GM21515 (cell line): Measurements from ENCODE around the gene KCNJ14.

Source experiments
- ATAC-seq: cut with Tn5 transposase; IDR thresholded peaks from one replicate; pipeline ENCODE4 v1.9.1; 2021; ENCODE audit not compliant: unreplicated experiment

The KCNJ14 gene

DNA sequence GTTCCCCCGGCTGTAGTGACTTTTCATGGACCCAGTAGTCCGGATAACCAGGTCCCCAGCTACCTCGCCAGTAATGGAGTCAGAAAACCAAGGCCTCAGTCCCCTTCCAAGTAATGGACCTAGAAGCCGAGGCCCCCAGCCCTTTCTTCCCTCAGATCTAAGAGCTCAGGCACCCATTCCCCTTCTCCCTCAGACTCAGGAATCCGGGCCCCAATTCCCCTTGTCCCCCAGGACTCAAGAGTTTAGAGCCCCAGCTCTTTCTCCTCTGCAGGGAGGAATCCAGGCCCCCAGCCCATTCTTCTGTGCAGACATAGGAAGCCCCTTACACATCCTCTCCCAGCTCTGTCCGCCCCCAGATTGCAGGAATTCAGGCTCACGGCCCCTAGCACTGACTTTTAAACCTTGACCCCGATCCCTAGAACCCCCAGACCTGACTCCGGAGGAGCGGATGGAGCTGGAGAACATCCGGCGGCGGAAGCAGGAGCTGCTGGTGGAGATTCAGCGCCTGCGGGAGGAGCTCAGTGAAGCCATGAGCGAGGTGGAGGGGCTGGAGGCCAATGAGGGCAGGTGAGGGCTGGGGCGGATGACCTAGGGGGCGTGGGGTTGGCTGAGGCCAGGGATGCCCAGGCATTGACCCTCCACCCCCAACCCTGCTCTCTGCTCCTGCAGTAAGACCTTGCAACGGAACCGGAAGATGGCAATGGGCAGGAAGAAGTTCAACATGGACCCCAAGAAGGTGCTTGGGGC lies 14.7 kb downstream of the KCNJ14 start:
- ATAC-seq = no peak

DNA sequence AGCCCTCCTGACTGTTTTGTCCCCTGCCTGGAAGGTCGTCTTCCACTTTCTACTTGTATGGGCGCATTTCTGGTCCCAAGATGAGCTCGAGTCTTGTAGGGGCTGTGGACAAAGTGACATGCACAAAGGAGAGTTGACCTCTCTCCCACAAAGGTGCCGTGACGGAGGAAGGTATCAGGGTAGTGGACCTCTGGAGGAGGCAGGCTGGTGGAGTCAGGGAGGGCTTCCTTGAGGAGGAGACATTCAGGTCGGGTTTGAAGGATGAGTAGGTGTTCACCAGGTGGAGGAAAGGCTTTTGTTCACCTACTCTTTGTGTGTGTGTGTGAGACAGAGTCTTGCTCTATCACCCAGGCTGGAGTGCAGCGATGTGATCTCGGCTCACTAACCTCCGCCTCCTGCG lies 15.5 kb downstream of the KCNJ14 start:
- ATAC-seq = no peak

DNA sequence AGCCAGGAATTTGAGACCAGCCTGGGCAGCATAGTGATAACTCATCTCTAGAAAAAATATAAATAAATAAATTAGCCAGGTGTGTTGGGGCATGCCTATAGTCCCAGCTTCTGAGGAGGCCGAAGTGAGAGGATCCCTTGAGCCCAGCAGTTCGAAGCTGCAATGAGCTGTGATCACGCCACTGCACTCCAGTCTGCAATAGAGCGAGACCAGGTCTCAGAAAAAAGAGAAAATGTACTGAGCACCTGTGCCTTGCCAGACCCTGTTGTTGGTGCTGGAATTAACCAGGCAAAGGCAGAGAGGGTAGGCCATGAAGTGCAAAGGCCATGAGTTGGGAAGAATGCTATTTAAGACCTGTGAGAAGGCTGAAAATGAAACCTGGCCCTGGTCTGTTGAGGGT lies 16.5 kb downstream of the KCNJ14 start:
- no peak for ATAC-seq

DNA sequence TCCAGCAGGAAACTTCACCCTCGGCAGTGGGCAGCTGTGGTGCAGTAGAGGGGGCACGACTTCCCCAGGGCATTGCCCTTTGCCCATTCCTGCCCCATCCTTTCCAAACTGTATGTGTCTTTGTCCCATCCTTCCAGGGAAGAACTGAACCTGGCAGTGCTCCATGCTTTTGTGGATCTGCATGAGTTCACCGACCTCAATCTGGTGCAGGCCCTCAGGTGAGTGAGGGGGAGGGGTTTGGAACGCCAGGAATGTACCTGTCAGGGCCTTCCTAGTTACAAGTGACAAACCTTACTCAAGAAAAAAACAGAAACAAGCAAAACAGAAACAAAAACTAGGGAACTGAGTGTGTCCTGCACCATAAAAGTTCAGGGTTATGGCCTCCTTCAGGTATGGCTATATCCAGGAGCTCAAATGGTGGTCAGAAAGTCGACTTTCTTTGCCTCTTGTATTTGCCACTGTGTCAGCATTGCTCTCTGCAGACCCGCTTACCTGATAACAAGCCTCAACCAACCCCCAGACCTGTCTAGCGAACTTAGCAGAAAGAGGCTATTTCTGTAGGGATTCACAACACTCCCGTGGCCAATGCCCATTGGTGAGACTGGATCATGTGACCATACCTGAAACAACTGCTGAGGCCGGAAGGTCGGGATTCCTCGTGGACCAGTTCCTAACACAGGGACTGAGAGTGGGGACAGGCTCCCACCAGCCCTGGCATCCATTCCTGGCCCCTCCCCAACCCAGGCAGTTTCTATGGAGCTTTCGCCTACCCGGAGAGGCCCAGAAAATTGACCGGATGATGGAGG lies 18.0 kb downstream of the KCNJ14 start:
- ATAC-seq = no peak

GRCh38 chr19:48474084-48474592 lies 18.8 kb downstream of the KCNJ14 start:
- no peak for ATAC-seq

GRCh38 chr19:48475369-48476068 lies 20.1 kb downstream of the KCNJ14 start:
- ATAC-seq = no peak

DNA sequence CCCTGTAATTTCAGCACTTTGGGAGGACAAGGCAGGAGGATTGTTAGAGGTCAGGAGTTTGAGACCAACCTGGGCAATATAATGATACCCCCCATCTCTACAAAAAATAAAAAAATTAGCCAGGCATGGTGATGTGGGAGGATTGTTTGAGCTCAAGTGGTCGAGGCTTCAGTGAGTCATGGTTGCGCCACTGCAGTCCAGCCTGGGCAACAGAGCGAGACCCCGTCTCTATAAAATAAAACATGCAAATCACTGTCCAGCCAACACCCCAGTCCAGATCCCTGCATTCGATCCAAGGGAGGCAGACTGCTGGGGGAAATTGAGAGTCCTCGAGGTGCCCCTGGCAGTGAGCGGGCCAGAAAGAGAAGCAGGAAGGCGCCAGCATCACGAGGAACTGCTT lies 20.8 kb downstream of the KCNJ14 start:
- no peak for ATAC-seq

GRCh38 chr19:48477067-48477685 lies 21.8 kb downstream of the KCNJ14 start:
- no peak for ATAC-seq

GRCh38 chr19:48477698-48478338 lies 22.4 kb downstream of the KCNJ14 start:
- ATAC-seq = no peak

- no peak for ATAC-seq
Observed at GRCh38 chr19:48478339-48479256, 23.2 kb downstream of the KCNJ14 start.

GRCh38 chr19:48479686-48480085 lies 24.3 kb downstream of the KCNJ14 start:
- ATAC-seq = no peak

DNA sequence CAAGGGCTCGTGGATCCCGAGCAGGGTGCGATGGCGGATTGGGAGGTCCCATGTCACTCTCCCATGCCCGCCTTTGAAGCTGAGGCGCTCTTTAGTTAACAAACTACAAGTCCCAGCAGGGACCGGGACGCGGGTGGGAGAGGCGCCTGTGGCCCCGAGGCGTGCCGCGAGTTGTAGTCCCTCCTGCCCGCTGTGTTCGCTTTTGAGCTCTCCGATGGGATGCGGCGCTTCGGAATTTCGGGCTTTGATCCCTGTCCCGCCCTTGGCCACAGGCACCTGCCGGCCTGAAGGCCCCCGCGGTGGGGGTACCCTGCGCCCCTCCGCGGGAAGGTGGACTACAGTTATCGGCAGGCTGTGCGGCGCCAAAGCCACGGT lies 24.8 kb downstream of the KCNJ14 start:
- ATAC-seq = no peak

DNA sequence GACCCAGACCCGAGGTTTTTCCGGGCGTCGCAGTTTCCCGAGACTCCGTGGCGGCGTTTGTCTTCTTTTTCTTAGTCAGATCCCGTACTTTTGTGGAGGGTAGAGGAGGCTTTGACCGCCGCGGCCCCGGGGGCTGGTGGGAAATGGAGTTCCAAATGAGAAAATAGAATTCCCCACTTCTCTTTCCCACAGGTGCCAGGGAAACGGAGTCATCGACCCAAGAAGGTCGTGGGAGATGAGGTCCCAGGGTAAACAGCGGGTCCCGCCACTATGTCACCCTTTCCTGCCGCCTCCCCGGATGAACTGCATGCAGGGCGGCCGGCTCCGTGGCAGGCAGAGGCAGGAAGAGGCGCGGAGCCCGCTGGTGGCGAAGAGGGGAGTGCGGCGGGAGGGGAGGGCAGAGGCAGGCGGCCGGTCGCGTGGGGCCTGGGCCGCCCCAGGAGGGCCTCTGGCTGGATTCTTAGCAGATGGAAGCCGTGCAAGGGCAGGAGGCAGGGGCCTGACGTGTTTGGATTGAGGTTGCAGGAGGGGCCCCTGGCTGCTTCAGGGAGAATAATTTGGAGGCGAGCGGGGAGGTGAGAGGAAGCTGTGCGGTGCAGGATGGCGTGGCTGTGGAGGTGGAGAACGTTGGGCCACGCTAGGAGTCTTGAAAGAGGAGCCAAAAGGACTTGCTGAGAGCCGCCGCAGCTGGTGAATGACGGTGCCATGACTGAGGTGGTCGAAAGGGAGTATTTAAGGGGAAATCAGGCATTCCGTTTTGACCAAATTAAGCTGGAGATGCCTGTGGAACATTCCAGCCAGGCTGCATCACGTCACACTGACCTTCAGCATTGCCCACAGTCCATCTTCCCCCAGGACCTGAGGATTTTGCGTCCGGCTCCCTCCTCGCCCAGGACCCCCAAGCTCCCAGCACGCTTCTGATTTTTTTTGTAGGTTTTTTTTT lies 25.5 kb downstream of the KCNJ14 start:
- no peak for ATAC-seq

DNA sequence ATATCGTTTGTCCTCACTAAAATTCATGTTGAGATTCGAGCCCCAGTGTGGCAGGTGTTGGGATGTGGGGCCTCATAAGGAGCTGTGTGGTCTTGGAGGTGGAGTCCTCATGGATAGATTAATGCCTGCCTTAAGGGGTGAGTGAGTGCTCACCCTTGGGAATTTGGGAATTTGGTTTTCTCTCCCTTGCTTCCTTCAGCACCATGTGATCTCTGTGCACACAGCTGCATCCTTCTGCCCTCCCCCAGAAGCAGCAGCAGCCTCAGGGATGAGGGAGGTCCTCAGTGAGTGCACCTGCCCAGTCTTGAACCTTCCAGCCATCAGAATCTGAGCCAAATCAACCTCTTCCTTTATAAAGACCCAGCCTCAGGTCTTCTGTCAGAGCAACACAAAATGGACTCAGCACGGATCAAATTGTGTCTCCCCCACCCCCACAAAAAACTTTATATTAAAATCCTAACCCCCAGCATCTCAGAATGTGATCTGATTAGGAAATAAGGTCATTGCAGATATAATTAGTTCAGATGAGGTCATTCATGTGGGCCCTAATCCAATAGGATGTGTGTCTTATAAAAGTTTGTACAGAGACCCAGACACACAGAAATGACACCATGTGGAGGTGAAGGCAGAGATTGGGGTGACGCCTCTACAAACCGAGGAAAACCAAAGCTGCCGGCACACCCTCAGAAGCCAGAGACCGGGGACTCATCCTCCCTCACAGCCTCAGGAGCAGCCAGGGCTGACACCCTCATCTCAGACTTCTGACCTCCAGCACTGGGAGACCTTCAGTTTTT lies 26.7 kb downstream of the KCNJ14 start:
- no peak for ATAC-seq

DNA sequence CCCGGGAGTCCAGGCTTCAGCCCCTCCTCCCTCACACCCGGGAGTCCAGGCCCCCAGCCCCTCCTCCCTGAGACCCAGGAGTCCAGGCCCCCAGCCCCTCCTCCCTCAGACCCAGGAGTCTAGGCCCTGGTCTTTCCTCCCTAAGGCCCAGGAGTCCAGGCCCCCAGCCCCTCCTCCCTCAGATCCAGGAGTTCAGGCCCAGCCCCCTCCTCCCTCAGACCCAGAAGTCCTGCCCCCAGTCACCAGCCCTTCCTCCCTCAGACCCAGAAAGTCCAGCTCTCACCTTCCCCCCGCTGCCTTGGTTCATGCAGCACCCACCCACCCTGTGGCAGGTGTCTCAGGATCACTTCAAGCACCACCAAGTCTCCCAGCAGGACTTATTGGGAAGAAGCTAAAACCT lies 27.9 kb downstream of the KCNJ14 start:
- no peak for ATAC-seq

DNA sequence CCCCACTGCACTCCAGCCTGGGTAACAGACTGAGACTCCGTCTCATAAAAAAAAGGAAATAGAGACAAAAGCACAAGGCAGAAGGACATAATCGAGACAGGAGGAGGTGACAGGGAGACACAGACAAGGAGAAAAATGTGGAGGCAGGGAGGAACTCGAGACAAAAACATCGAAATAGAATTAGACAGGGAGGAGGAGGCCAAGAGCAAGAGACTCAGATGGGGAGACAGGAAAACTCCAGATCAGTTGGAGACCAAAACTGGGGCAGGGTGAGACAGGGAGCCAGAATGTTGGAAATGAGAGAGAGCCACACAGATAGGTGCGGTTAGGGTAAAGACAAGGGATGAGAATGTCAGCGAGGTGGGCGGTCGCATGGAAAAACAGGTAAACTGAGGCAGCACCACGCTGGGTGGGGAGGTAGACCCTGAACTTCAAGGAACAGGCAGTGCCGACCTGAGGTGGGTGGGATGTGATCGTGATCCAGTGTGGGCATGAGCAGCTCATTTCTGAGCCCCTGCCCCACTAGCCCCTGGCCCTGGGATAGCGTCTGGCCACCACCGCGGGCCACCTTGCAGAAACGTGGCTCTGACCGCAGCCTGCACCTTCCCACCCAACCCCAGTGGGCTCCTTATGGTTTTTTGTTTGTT lies 29.0 kb downstream of the KCNJ14 start:
- no peak for ATAC-seq

DNA sequence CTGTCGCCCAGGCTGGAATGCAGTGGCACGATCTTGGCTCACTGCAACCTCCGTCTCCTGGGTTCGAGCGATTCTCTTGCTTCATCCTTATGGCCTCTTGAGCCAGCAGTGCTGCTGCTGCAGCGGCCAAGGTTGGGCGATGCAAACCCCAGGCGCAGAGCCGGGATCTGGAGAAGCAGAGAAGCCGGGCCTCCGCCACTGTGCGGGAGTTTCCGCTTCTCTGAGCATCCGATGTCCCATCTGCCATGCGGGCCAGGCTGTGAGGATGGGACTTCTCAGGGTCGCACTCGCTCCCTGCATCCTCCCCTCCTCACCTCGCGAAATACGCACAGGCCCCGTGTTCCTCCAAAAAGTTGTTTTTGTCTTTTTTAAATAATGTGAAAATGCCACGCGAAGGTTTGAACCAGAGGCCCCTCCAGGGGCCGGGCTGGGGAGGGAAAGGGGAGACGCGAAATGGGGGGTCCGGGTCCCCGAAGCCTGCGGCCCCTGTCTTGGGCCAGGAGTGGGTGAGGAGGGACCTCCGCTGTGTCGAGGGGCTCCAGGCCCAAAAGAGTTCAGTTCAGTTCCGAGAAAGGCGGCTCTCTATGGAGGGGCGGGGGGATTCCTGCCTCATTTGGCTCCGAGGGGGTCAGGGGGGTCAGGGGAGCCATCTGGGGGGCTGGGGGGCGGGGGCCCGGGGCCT lies 29.7 kb downstream of the KCNJ14 start:
- ATAC-seq = no peak
